Breast epithelium (tissue), 4 donors: Measurements from ENCODE around the gene RFTN1. TPM values are rescaled to one million over a fixed set of nuclear protein-coding genes. Genes with fewer than 3 reads are reported as not detected.

Experiments
- DNase-seq, 2 donors: peaks; one replicate each; pipeline ENCODE4 v3.0.0-alpha.2; 2019; ENCODE audit warnings: low spot score in 2 of 2
- H3K27ac ChIP-seq, 2 donors: fragments of 200-600 bp; sonication (generic) in 1 of 2; one replicate each; pipeline ENCODE4 v1.5.1; 2016 to 2019; ENCODE audit warnings: mild to moderate bottlenecking in 1 of 2
- H3K27me3 ChIP-seq, 2 donors: fragments of 200-600 bp; sonication (generic) in 1 of 2; one replicate each; pipeline versions ENCODE4 v1.5.1 to v1.6.0; 2017 to 2019; ENCODE audit warnings: control low read depth in 1 of 2, mild to moderate bottlenecking in 1 of 2
- H3K36me3 ChIP-seq: fragments of 200-600 bp; one replicate; pipeline ENCODE4 v1.5.1; 2019
- H3K4me1 ChIP-seq, 2 donors: fragments of 200-600 bp; sonication (generic); one replicate each; pipeline ENCODE4 v1.5.1; 2016 to 2019; ENCODE audit warnings: control low read depth in 1 of 2
- H3K4me3 ChIP-seq, 3 donors: fragments of 200-600 bp; sonication (generic); 1 replicate in 2 of 3; 2 replicates in 1 of 3; pipeline ENCODE4 v1.5.1; 2016 to 2019; ENCODE audit warnings: mild to moderate bottlenecking in 3 of 3, moderate library complexity in 2 of 3
- H3K9me3 ChIP-seq, 2 donors: fragments of 200-600 bp; sonication (generic) in 1 of 2; one replicate each; pipeline ENCODE4 v1.5.1; 2016 to 2019; ENCODE audit warnings: control low read depth in 1 of 2
- POLR2A ChIP-seq: fragments of 450-650 bp; IDR thresholded peaks from one replicate; pipeline ENCODE4 v1.6.1; 2016; ENCODE audit warnings: antibody characterized with exemption, mild to moderate bottlenecking, moderate library complexity
- POLR2AphosphoS5 ChIP-seq, 3 donors: sonication (generic); formaldehyde crosslinking; IDR thresholded peaks; one replicate each; pipeline ENCODE4 v1.6.1; 2017; ENCODE audit warnings: antibody characterized with exemption in 3 of 3
- intact Hi-C: fragments of 100-400 bp; cut with DNase I; formaldehyde crosslinking; loops from one replicate; pipeline ENCODE4 v1.15.1; 2023; ENCODE audit warnings: low total_unique reads
- total RNA-seq, 3 donors: library from RNA; depleted of rRNA; stranded (reverse); fragments of >200 nt; gene quantifications; one replicate each; pipeline ENCODE4 v1.1.0, GENCODE V29; 2016
- TF ChIP-seq, protein P1 (sequence below), 3 donors: fragments of 450-650 bp; IDR thresholded peaks; one replicate each; pipeline ENCODE4 v1.5.1; 2016 to 2017; ENCODE audit warnings: antibody characterized with exemption in 3 of 3, mild to moderate bottlenecking in 3 of 3, moderate library complexity in 3 of 3

Gene RFTN1
- total RNA-seq, 3 donors from 2014 or later = 13.9 to 108 (median 29.5) TPM

- H3K4me3 ChIP-seq = no peak overlapping the region
- DNase-seq = no peak
- peaks cover 0 to 11% of the 10 kb centered on the region in 2 donors for H3K27me3 ChIP-seq
- no peak overlapping the region for H3K27ac ChIP-seq
- no peaks in the 10 kb centered on the region for H3K4me1 ChIP-seq
- H3K36me3 ChIP-seq = no peaks in the 10 kb centered on the region
- intact Hi-C loops = no loop called here
- H3K9me3 ChIP-seq = no peaks in the 10 kb centered on the region
- TF ChIP-seq, protein P1, sequence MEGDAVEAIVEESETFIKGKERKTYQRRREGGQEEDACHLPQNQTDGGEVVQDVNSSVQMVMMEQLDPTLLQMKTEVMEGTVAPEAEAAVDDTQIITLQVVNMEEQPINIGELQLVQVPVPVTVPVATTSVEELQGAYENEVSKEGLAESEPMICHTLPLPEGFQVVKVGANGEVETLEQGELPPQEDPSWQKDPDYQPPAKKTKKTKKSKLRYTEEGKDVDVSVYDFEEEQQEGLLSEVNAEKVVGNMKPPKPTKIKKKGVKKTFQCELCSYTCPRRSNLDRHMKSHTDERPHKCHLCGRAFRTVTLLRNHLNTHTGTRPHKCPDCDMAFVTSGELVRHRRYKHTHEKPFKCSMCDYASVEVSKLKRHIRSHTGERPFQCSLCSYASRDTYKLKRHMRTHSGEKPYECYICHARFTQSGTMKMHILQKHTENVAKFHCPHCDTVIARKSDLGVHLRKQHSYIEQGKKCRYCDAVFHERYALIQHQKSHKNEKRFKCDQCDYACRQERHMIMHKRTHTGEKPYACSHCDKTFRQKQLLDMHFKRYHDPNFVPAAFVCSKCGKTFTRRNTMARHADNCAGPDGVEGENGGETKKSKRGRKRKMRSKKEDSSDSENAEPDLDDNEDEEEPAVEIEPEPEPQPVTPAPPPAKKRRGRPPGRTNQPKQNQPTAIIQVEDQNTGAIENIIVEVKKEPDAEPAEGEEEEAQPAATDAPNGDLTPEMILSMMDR (IDR thresholded peaks at IDR 0.05) = no peak
- no peak for TF ChIP-seq POLR2AphosphoS5 (IDR thresholded peaks at IDR 0.05)
Observed at GRCh38 chr3:16538507-16538906, 25.0 kb upstream of the RFTN1 start.

- DNase-seq = no peak
- Histone ChIP-seq H3K4me3 (no peak overlapping the region), H3K27me3 (peaks cover 0 to 11% of the 10 kb centered on the region in 2 donors), H3K4me1 (no peaks in the 10 kb centered on the region), H3K27ac (no peak overlapping the region), H3K36me3 (no peaks in the 10 kb centered on the region), H3K9me3 (no peaks in the 10 kb centered on the region)
- TF ChIP-seq POLR2AphosphoS5 (IDR thresholded peaks at IDR 0.05) = no peak
- no peak for TF ChIP-seq POLR2A
- TF ChIP-seq, protein P1 (IDR thresholded peaks at IDR 0.05) = no peak
- intact Hi-C loops = no loop called here
Observed at GRCh38 chr3:16536996-16537395, 23.5 kb upstream of the RFTN1 start.

GRCh38 chr3:16536344-16536663 is 22.8 kb upstream of the RFTN1 start:
- TF ChIP-seq, protein P1 (IDR thresholded peaks at IDR 0.05) = no peak
- TF ChIP-seq POLR2A (no peak), POLR2AphosphoS5 (IDR thresholded peaks at IDR 0.05) (no peak)
- Histone ChIP-seq H3K27me3 (peaks cover 0 to 11% of the 10 kb centered on the region in 2 donors), H3K36me3 (no peaks in the 10 kb centered on the region), H3K27ac (no peak overlapping the region), H3K4me3 (no peak overlapping the region), H3K4me1 (no peaks in the 10 kb centered on the region), H3K9me3 (no peaks in the 10 kb centered on the region)
- no peak for DNase-seq
- intact Hi-C loops = no loop called here

- no peaks in the 10 kb centered on the region for H3K36me3 ChIP-seq
- no peak overlapping the region for H3K27ac ChIP-seq
- DNase-seq = no peak
- TF ChIP-seq POLR2A = no peak
- no peak for TF ChIP-seq POLR2AphosphoS5 (IDR thresholded peaks at IDR 0.05)
- TF ChIP-seq, protein P1 (IDR thresholded peaks at IDR 0.05) = no peak
- H3K27me3 ChIP-seq = peaks cover 0 to 11% of the 10 kb centered on the region in 2 donors
- H3K9me3 ChIP-seq = no peaks in the 10 kb centered on the region
- intact Hi-C loops = no loop called here
- H3K4me1 ChIP-seq = no peaks in the 10 kb centered on the region
- H3K4me3 ChIP-seq = no peak overlapping the region
Observed at GRCh38 chr3:16534640-16535262, 21.3 kb upstream of the RFTN1 start.

GRCh38 chr3:16533928-16534574 is 20.6 kb upstream of the RFTN1 start:
- H3K4me1 ChIP-seq = no peaks in the 10 kb centered on the region
- TF ChIP-seq, protein P1 (IDR thresholded peaks at IDR 0.05) = no peak
- TF ChIP-seq POLR2AphosphoS5 (IDR thresholded peaks at IDR 0.05) = no peak
- no peak for TF ChIP-seq POLR2A
- intact Hi-C loops = no loop called here
- peaks cover 0 to 7% of the 10 kb centered on the region in 2 donors for H3K27me3 ChIP-seq
- no peaks in the 10 kb centered on the region for H3K9me3 ChIP-seq
- H3K4me3 ChIP-seq = no peak overlapping the region
- H3K27ac ChIP-seq = no peak overlapping the region
- no peaks in the 10 kb centered on the region for H3K36me3 ChIP-seq
- no peak for DNase-seq
